HG02981 (cell line): Measurements from ENCODE around the gene MDGA2.
"Not testable (repeated sequence)": the region's sequence is repeated elsewhere in the genome, so short reads cannot be mapped to it uniquely, and the experiment has no call there.

Experiments
- ATAC-seq: cut with Tn5 transposase; IDR thresholded peaks from one replicate; pipeline ENCODE4 v1.9.1; 2021; ENCODE audit warnings: mild to moderate bottlenecking, moderate library complexity; ENCODE audit not compliant: unreplicated experiment

The MDGA2 gene

GRCh38 chr14:47626151-47627035, 49.0 kb downstream of the MDGA2 start:
- ATAC-seq = no peak

DNA sequence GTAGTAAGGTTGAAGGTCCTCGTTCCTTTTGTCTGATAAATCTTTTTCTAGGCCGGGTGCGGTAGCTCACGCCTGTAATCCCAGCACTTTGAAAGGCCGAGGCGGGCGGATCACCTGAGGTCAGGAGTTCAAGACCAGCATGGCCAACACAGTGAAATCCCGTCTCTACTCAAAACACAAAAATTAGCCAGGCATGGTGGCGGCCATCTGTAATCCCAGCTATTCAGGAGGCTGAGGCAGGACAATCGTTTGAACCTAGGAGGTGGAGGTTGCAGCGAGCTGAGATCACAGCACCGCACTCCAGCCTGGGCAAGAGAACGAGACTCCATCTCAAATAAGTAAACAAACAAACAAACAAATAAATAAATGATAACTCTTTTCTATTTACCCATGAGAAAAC, 51.3 kb downstream of the MDGA2 start:
- not testable (repeated sequence) for ATAC-seq

DNA sequence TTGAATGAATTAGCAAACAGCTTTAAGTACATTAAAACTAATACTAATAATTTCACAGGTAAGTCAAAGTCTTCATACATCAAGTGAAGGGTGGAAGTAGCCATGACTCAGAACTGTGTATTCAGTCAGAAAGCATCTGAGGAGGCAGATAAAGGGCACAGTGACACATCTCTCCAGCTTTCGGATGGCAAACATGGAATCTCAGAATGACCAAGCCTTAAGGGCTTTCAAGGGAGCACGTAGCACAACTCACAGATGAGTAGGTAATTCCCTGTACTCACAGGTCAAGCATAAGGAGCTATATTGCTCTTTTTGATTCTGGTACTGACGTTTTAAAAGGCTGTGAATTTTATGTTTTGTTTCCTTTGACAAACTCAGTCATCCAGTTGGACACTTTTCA, 56.0 kb downstream of the MDGA2 start:
- ATAC-seq = no peak

GRCh38 chr14:47606566-47606965, 68.8 kb downstream of the MDGA2 start:
- no peak for ATAC-seq

GRCh38 chr14:47596860-47597259, 78.5 kb downstream of the MDGA2 start:
- peak; percentile 56 for ATAC-seq

GRCh38 chr14:47596232-47596631, 79.2 kb downstream of the MDGA2 start:
- peak; percentile 84 for ATAC-seq

DNA sequence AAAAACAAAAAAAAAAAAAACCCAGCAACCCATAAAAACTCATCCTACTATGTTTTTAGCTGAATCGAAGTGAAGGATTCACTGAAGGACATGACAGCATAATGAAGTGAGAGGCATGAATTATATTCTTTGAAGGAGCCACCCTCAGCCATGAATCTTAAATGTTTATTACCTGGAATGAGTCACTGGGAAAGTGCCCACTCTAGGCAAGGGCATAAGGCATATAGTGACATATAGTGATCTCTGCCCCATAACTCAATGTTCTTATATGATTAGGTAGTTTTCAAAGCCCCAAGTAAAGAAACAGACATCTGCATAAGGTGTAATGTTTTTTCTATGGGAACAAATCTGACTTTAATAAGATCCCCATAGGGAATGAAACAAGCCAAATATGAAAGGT, 79.9 kb downstream of the MDGA2 start:
- no peak for ATAC-seq

DNA sequence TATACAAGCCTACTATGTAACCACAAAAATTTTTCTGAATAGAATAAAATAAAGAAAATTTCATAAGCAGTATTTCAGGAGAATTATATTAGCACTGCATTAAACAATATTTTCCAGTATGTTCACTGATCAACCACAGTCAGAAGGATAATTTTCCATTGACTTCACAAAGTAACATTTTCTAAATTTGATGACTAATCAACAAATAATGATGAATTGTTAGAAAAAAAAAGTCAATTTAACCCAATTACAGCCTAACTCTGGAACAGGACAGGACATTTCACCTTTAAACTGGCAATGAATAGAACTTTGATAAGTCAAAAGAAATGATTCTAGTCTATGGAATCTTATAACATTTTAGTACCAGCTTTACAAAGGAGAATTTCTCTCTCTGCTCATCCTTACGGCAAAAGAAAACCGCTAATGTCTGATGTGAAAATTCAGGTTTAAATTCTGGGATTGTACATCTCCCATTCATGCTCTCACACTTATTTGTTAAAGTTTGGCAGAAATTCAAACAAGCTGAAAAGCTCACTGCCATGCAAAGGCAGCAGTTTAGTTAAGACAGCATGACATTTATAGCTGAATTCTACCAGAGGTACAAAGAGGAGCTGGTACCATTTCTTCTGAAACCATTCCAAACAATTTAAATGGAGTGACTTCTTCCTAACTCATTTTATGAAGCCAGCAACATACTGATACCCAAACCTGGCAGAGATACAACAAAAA, 84.5 kb downstream of the MDGA2 start:
- ATAC-seq = no peak

DNA sequence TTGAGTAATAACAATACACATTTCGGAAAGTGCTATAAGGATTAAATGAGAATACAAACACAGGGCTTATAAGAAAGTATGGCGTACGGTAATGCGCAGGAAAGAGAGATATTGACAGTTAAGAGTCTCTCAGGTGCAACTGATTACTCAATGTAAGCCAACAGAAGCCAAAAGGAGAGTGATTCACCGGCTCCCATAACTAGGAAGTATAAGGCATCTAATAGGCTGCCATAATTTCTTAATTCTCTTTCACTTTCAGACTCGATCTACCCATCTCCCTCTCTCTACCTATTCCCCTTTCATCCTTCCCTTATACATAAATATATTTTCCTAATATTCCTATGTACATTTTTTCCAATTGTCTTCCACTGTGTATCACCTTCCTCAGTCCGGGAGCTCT, 90.0 kb downstream of the MDGA2 start:
- no peak for ATAC-seq

- ATAC-seq = no peak
These were observed 108.1 kb downstream of the MDGA2 start for GRCh38 chr14:47567273-47567672.

DNA sequence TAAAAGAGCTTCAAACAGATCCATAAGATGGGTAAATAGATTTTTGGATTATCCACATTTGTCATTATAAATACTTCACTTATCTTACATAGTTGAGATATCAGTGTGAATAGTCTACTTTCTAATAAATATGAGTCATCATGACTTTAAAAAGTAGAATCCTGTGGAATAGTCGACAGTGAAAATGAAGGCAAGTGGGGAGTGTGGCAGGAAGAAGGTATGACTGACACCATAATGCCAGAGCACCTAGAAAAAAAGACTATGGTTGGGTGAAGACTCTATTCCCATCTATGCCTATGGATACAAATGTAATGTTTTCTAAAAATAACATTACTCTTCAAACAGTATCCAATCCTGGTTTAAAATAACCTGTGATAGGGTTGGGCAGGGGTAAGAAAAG, 117.5 kb downstream of the MDGA2 start:
- no peak for ATAC-seq

- no peak for ATAC-seq
These were observed 120.1 kb downstream of the MDGA2 start for GRCh38 chr14:47555333-47555732.

DNA sequence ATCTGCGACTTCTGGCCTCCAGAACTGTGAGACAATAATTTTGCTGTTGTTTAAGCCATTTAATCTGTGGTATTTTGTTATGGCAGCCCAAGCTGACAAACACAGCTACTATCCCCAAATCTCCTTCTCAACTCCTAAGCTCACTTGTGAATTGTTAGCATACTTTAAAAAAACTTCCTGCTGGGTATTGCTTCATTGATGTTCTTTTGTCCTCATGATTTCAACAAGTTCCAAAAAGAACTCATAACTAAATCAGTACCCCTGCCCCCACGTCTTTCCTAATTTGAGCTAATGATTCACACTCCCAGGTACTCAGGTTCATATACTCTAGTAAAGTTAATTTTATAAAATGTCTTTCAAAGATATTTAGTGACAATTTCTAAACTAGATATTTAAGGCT, 125.5 kb downstream of the MDGA2 start:
- no peak for ATAC-seq

DNA sequence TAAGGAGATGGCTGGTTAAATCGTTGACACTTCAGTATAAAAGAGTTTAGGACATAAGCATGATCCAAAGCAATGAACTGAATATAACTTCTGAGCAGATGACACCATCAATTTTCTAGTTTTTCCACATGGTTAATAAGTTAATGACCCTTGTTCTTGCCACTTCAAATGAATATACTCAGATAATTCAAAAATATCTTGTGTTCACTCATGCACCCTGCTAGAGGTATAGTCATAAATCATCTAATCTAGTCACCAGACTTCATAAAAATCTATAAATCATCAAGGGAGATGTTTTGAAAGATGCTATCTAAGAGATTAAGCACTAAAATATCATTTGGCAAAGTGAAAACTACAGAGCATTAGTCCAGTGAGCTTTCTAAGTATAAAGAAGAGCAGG, 131.9 kb downstream of the MDGA2 start:
- ATAC-seq = no peak

DNA sequence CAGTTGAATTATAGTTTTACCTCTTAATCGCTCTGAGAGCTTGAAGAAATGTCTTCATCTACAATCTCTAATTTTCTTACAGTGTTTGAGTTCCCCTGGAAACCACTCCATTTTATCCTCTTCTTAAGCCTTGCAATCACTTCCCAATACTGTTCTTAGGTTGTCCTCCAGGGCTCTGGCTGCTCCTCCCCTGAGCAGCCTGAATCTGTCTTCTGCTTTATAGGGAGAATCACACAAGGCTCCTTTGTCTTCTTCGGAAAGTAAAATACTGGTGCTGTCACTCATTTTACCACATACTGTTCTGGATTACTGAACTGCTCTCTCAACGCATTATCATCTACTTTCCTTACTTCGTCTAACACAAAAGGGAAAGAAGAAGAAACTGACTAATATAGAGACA, 133.7 kb downstream of the MDGA2 start:
- no peak for ATAC-seq

GRCh38 chr14:47539031-47539461, 136.4 kb downstream of the MDGA2 start:
- ATAC-seq = no peak

GRCh38 chr14:47536341-47536740, 139.1 kb downstream of the MDGA2 start:
- no peak for ATAC-seq

GRCh38 chr14:47526591-47527244, 148.7 kb downstream of the MDGA2 start:
- ATAC-seq = no peak

DNA sequence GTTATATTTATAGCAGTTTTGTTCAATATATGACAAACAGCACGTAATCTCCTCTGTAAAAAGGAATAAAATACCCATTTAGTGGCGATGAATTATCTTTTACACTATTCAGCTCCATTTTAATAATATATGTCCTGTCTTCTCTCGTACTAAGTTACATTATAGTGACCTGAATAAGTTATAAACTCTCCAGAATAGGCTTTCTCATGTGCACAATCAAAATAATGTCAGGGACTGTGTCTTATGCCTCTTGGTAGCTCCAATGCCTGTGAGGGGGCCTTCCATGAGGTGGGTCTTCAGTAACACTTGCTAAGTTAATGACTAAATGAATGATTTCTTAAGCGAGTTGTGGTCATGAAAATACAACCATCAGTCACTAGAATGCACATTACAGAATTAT, 150.9 kb downstream of the MDGA2 start:
- no peak for ATAC-seq

DNA sequence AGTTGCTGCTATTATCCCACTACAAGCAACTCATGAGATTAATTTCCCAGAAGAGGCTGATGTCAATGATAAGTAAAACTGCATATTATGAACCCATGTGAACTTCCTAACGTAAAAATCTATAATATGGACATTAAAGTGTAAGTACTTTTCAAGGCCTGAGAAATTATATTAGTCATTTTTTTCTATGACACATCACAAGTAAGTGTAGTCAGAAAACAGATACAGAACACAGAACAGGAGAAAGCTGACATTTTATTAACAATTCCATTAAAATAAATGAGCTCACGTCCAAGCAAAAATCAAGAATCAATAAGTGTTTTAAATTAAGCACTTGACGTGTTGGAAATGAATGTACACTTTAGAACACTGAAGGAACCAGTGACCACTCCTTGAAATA, 155.0 kb downstream of the MDGA2 start:
- ATAC-seq = no peak

DNA sequence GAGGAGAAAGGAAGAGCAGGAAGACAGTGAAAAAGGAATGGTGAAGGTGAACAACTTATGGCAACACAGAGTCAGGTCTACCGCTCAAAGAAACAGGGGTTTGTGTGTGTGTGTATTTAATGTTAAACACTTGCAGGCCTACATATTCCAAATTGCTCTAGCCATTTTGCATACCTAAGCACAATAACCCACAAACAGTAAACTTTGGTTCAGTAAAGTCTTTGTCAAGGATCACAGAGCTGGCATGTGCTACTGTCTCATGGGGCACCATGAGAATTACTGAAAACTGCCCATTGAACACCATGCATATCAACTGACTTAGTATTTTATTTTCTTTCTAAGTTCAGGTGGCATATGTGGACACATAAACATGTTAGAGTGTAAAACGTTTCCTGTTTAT, 163.6 kb downstream of the MDGA2 start:
- ATAC-seq = no peak

GRCh38 chr14:47509957-47510356, 165.4 kb downstream of the MDGA2 start:
- ATAC-seq = no peak
